Psoas muscle (tissue), 8 donors: ENCODE results near the gene SLC2A13. TPM values are rescaled to one million over a fixed set of nuclear protein-coding genes. Genes with fewer than 3 reads are reported as not detected.
A peak's percentile ranks its signal among the peaks of the same experiment; 100 is the strongest.

Source experiments
- ATAC-seq, 4 donors: fragments of 200-7000 bp; cut with Tn5 transposase; one replicate each; pipeline ENCODE4 v1.9.1; 2020; ENCODE audit warnings: moderate library complexity in 3 of 4, mild to moderate bottlenecking in 2 of 4
- DNase-seq, 2 donors: peaks; one replicate each; pipeline ENCODE4 v3.0.0-alpha.2; 2020
- H3K27ac ChIP-seq: fragments of 200-600 bp; one replicate; pipeline ENCODE4 v1.8.0; 2022
- H3K27me3 ChIP-seq, 3 donors: fragments of 200-600 bp in 1 of 3; one replicate each; pipeline versions ENCODE4 v1.6.1 to v1.8.0; 2013 to 2022; ENCODE audit warnings: low read length in 2 of 3, mild to moderate bottlenecking in 2 of 3, moderate library complexity in 1 of 3; ENCODE audit not compliant: insufficient read depth in 3 of 3
- H3K36me3 ChIP-seq, 2 donors: fragments of 200-600 bp in 1 of 2; one replicate each; pipeline versions ENCODE4 v1.6.1 to v1.8.0; 2013 to 2022; ENCODE audit warnings: low read depth in 1 of 2, mild to moderate bottlenecking in 1 of 2, moderate library complexity in 1 of 2; ENCODE audit not compliant: insufficient read depth in 1 of 2
- H3K4me1 ChIP-seq: fragments of 200-600 bp; one replicate; pipeline ENCODE4 v1.8.0; 2022
- H3K4me3 ChIP-seq: fragments of 200-600 bp; one replicate; pipeline ENCODE4 v1.8.0; 2022; ENCODE audit warnings: mild to moderate bottlenecking
- H3K9me3 ChIP-seq: fragments of 200-600 bp; one replicate; pipeline ENCODE4 v1.8.0; 2022
- CTCF ChIP-seq: fragments of 200-600 bp; IDR thresholded peaks from one replicate; pipeline ENCODE4 v1.8.0; 2022; ENCODE audit warnings: antibody characterized with exemption
- WGBS, 3 donors: extraction: QIAGEN DNeasy Blood & Tissue Kit; methylation state at CpG; one replicate each; pipeline versions ENCODE4 v1.1.6 to v1.1.7; 2013; 5-methylcytosine and 5-hydroxymethylcytosine counted together
- intact Hi-C, 2 donors: fragments of 100-400 bp; cut with DNase I; formaldehyde crosslinking; loops; one replicate each; pipeline versions ENCODE4 v1.11.0 to v1.14.2; 2022
- polyA plus RNA-seq, 3 donors: library from polyadenylated mRNA; stranded (reverse); fragments of 200-250 nt; gene quantifications; one replicate each; pipeline ENCODE4 v1.2.3, GENCODE V29; 2013
- total RNA-seq, 4 donors: library from RNA; stranded (reverse); fragmentation: NEBNext Ultra II Directional in 2 of 4; extraction: Animal tissue kit (Norgen Biotek cat#: 25700) in 2 of 4; gene quantifications; one replicate each; pipeline versions ENCODE4 v1.2.1 to v1.2.4, GENCODE V29; 2021 to 2023
- donor health status: healthy with polysubstance abuse.
- donor health status: DM: no; HTN: no; CAD: no; lungs with moderate emphysema.
- donor health status: Bipolar disorder and iron deficiency.
- donor health status: healthy.
- donor health status: DM: yes; HTN: yes; CAD: no.
- donor health status: DM: no; HTN: no; CAD: no.
- donor health status: DM: no; HTN: no; CAD: no.
- donor health status: DM: yes; HTN: yes; CAD: no.

The SLC2A13 gene
- total and polyA plus RNA-seq, 7 donors: 0.39 to 1.7 (median 0.95) TPM

DNA sequence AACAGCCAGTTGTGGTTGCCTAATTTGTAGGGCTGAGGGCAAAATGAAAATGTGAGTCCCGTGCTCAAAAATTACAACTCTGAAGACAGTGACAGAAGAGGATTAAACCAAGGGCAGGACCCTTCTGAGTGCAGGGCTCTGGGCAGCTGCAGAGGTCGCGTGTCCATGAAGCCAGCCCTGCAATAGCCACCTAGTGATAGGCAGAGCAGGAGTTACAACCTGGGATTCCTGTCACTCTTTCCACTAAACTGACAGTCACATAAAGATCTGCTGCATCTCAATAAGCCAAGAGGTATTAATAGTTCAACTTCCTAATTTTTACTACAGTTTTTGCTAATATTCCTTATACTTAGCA lies 94.1 kb downstream of the SLC2A13 start:
- TF ChIP-seq CTCF: no peak
- Histone ChIP-seq H3K4me1 (no peaks in the 10 kb centered on the region), H3K4me3 (peak overlapping the region; percentile 32), H3K27me3 (no peaks in the 10 kb centered on the region), H3K9me3 (no peaks in the 10 kb centered on the region), H3K36me3 (no peaks in the 10 kb centered on the region), H3K27ac (no peak overlapping the region)
- ATAC-seq: peak in 1 of 4 donors; percentile 43
- WGBS, 3 donors: 52 to 64% (median 54%) methylated on average over 3 of the region's 3 CpGs
- intact Hi-C loops: loop anchor here (2.0 kb wide), 1 partner anchor 95 kb away; the partner anchor contains the start of gene SLC2A13 (in 2 of the 2)
- no peak for DNase-seq

GRCh38 chr12:40010899-40011774 lies 94.7 kb downstream of the SLC2A13 start:
- H3K4me1 ChIP-seq: no peaks in the 10 kb centered on the region
- DNase-seq: no peak
- WGBS, 3 donors: 44 to 62% (median 46%) methylated on average over 11 of the region's 11 CpGs
- no peaks in the 10 kb centered on the region for H3K36me3 ChIP-seq
- H3K9me3 ChIP-seq: no peaks in the 10 kb centered on the region
- intact Hi-C loops: loop anchor here (2.0 kb wide), 1 partner anchor 96 kb away; the partner anchor contains the start of gene SLC2A13 (in 2 of the 2)
- peak; percentile 59 to 93 (median 75) for ATAC-seq
- peak; percentile 63 for TF ChIP-seq CTCF
- no peak overlapping the region for H3K27ac ChIP-seq
- H3K27me3 ChIP-seq: no peaks in the 10 kb centered on the region
- H3K4me3 ChIP-seq: peak overlapping the region; percentile 32

DNA sequence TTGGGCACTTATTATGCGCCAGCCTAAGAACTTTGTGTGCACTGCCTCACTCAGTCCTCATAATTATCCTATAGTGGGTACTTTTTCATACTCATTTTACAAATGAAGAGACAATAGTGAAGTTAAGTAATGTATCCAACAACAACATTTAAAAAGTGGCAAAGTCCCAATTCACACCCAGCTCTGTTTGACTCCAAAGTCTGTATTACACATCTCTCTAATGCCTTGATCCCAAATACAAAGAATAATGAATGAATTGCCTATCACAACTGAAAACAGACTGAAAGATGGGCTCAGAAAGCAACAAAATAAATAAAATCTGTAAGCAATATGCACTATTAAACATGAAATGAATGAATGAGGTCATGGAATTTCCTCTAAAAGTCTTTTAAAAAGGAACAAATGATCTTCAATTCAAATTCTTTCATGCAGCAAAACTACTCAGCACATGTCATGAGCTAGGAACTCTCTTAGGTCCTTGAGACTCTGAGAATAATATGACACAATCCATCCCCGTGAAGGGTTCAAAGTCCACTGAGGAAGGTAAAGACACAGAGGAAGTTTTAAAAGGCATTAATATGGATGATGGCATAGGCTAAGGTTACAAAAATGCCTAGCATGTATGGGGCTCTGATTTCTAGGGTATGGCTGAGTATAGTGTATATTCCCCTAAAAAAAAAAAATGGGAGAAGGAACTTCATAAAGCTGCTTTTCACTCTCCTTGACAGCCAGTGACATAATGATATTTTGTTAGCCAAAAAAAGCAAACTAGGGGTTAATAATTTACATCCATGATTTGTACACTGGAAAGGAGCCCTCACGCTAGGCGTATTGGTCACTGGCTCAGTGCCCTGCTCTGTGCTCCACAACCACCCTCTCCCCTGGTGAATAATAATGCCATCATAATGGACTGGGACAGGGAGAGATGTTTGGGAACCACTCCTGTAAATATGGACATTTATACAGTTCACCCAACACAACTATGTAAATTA lies 103.4 kb downstream of the SLC2A13 start:
- no peak overlapping the region for H3K27ac ChIP-seq
- 65 to 75% (median 68%) methylated on average over 4 of the region's 4 CpGs for WGBS, 3 donors
- DNase-seq: no peak
- peaks cover 11% of the 10 kb centered on the region for H3K9me3 ChIP-seq
- H3K36me3 ChIP-seq: no peaks in the 10 kb centered on the region
- no peak for ATAC-seq
- H3K4me1 ChIP-seq: no peaks in the 10 kb centered on the region
- H3K4me3 ChIP-seq: no peak overlapping the region
- TF ChIP-seq CTCF: no peak
- no peaks in the 10 kb centered on the region for H3K27me3 ChIP-seq
- intact Hi-C loops: no loop called here

GRCh38 chr12:40001406-40001805 lies 104.5 kb downstream of the SLC2A13 start:
- no peak for TF ChIP-seq CTCF
- H3K27me3 ChIP-seq: no peaks in the 10 kb centered on the region
- H3K36me3 ChIP-seq: no peaks in the 10 kb centered on the region
- H3K9me3 ChIP-seq: peaks cover 11% of the 10 kb centered on the region
- H3K4me3 ChIP-seq: no peak overlapping the region
- intact Hi-C loops: no loop called here
- H3K4me1 ChIP-seq: no peaks in the 10 kb centered on the region
- ATAC-seq (no peak), DNase-seq (no peak)
- H3K27ac ChIP-seq: no peak overlapping the region
